Panc1 (cell line): Measurements from ENCODE around the gene ALKBH6. TPM values are rescaled to one million over a fixed set of nuclear protein-coding genes. Genes with fewer than 3 reads are reported as not detected.
"Not testable (repeated sequence)": the region's sequence is repeated elsewhere in the genome, so short reads cannot be mapped to it uniquely, and the experiment has no call there.

Experiments
- ATAC-seq: fragments of 200-7000 bp; cut with Tn5 transposase; 2 replicates; pipeline ENCODE4 v1.9.1; 2020; ENCODE audit warnings: mild to moderate bottlenecking, moderate library complexity
- BruUV-seq: library from RNA; stranded (reverse); fragments of 400-500 nt; replicated peaks from 2 replicates; lab custom pipeline; 2021; lab: Mats Ljungman, UMichigan
- CTCF ChIA-PET: fragments of 300-600 bp; sonication (Branson Sonifier 250); formaldehyde crosslinking; loops from one replicate; lab custom pipeline; 2022; ENCODE audit warnings: antibody characterized with exemption; lab: Charles Lee
- POLR2A ChIA-PET: fragments of 300-600 bp; sonication (Branson Sonifier 250); formaldehyde crosslinking; loops from one replicate; lab custom pipeline; 2022; ENCODE audit warnings: antibody characterized with exemption; lab: Charles Lee
- DNase-seq: peaks from one replicate; pipeline ENCODE4 v3.0.0-alpha.2; 2010; ENCODE audit warnings: low read depth, low spot score
- H3K27ac ChIP-seq: 2 replicates; pipeline ENCODE4 v1.5.1; 2011; ENCODE audit warnings: mild to moderate bottlenecking, low read length, inconsistent platforms
- H3K27me3 ChIP-seq: fragments of 200-500 bp; sonication (Bioruptor generic); 2 replicates; pipeline ENCODE4 v1.6.0; 2014; ENCODE audit warnings: low read length, inconsistent platforms; ENCODE audit not compliant: control insufficient read depth, insufficient read depth
- H3K36me3 ChIP-seq: fragments of 200-500 bp; sonication (Bioruptor generic); 2 replicates; pipeline ENCODE4 v1.5.1; 2014; ENCODE audit warnings: inconsistent platforms, mild to moderate bottlenecking, low read length, moderate library complexity; ENCODE audit not compliant: control insufficient read depth, insufficient read depth
- H3K4me1 ChIP-seq: 2 replicates; pipeline ENCODE4 v1.5.1; 2011; ENCODE audit warnings: inconsistent platforms, mild to moderate bottlenecking, low read length, moderate library complexity; ENCODE audit not compliant: control insufficient read depth, insufficient read depth
- H3K4me3 ChIP-seq, 2 experiments: 2 replicates each; pipeline ENCODE4 v1.5.1; 2011 to 2012; ENCODE audit warnings: low read depth in 2 of 2, low read length in 2 of 2, mild to moderate bottlenecking in 2 of 2, inconsistent platforms in 1 of 2, moderate library complexity in 1 of 2
- H3K9me3 ChIP-seq: fragments of 200-500 bp; sonication (Bioruptor generic); 2 replicates; pipeline ENCODE4 v1.5.1; 2014; ENCODE audit warnings: low read depth, mild to moderate bottlenecking, inconsistent platforms, low read length, moderate library complexity; ENCODE audit not compliant: control insufficient read depth, insufficient read depth
- CTCF ChIP-seq: fragments of 450-650 bp; IDR thresholded peaks from 2 replicates; pipeline ENCODE4 v1.5.1; 2017; ENCODE audit warnings: mild to moderate bottlenecking
- POLR2AphosphoS5 ChIP-seq: IDR thresholded peaks from 2 replicates; pipeline ENCODE4 v1.6.1; 2012; ENCODE audit warnings: mild to moderate bottlenecking, low read depth, low read length, moderate library complexity
- SIN3A ChIP-seq: IDR thresholded peaks from 2 replicates; pipeline ENCODE4 v1.6.1; 2012; ENCODE audit warnings: low read depth, mild to moderate bottlenecking, low read length, moderate library complexity, borderline replicate concordance; ENCODE audit not compliant: insufficient read depth
- TCF7L2 ChIP-seq: IDR thresholded peaks from 2 replicates; pipeline ENCODE4 v1.6.1; 2011; ENCODE audit warnings: mild to moderate bottlenecking, low read depth, low read length, inconsistent platforms
- in situ Hi-C: cut with HindIII; loops from 2 replicates; pipeline ENCODE4 v1.10.0; 2016; ENCODE audit warnings: low sequenced_read_pairs, low pct_unique_long_range_greater_than_20kb
- intact Hi-C: fragments of 100-400 bp; cut with micrococcal nuclease; formaldehyde crosslinking; loops from one replicate; pipeline ENCODE4 v1.10.0; 2022; ENCODE audit not compliant: unreplicated experiment
- total RNA-seq: library from RNA; stranded (reverse); gene quantifications from one replicate; pipeline ENCODE4 v1.2.1, GENCODE V29; 2021; ENCODE audit not compliant: unreplicated experiment
- TF ChIP-seq, protein P1 (sequence below), 2 experiments: IDR thresholded peaks; 2 replicates each; pipeline ENCODE4 v1.6.1; 2011 to 2012; ENCODE audit warnings: low read depth in 2 of 2, control low read depth in 1 of 2, low read length in 1 of 2, mild to moderate bottlenecking in 1 of 2, moderate library complexity in 1 of 2; ENCODE audit not compliant: insufficient read depth in 1 of 2

Gene ALKBH6
- total RNA-seq, 1 experiment from 2014 or later: 44.8 TPM

DNA sequence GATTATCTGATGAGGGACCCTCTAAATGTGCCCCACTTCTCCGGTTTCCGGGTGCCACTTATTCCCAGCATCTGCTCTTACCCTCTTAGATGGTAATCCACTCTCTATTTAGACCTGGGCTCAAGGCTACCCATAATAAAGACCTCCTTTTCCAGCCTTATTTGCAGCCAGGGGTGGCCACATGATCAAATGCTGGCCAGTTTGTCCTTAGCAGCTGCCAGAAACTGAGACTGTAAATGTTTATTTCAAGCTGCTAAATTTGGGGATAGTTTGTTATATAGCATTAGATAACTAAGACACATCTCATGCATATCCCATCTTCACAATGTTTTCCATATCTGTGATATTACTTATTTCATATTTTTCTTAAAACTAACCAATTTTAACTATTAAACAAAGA, 29.9 kb upstream of the ALKBH6 start:
- H3K4me3 ChIP-seq: no peak overlapping the region
- no peaks in the 10 kb centered on the region for H3K4me1 ChIP-seq
- intact Hi-C loops: no loop called here
- ATAC-seq (no peak), DNase-seq (no peak)
- no peak overlapping the region for H3K27ac ChIP-seq
- ChIA-PET POLR2A (no interaction called here), CTCF (no interaction called here)
- in situ Hi-C loops: no loop called here
- TF ChIP-seq POLR2AphosphoS5 (no peak), SIN3A (no peak), CTCF (no peak), TCF7L2 (no peak)
- TF ChIP-seq, protein P1, sequence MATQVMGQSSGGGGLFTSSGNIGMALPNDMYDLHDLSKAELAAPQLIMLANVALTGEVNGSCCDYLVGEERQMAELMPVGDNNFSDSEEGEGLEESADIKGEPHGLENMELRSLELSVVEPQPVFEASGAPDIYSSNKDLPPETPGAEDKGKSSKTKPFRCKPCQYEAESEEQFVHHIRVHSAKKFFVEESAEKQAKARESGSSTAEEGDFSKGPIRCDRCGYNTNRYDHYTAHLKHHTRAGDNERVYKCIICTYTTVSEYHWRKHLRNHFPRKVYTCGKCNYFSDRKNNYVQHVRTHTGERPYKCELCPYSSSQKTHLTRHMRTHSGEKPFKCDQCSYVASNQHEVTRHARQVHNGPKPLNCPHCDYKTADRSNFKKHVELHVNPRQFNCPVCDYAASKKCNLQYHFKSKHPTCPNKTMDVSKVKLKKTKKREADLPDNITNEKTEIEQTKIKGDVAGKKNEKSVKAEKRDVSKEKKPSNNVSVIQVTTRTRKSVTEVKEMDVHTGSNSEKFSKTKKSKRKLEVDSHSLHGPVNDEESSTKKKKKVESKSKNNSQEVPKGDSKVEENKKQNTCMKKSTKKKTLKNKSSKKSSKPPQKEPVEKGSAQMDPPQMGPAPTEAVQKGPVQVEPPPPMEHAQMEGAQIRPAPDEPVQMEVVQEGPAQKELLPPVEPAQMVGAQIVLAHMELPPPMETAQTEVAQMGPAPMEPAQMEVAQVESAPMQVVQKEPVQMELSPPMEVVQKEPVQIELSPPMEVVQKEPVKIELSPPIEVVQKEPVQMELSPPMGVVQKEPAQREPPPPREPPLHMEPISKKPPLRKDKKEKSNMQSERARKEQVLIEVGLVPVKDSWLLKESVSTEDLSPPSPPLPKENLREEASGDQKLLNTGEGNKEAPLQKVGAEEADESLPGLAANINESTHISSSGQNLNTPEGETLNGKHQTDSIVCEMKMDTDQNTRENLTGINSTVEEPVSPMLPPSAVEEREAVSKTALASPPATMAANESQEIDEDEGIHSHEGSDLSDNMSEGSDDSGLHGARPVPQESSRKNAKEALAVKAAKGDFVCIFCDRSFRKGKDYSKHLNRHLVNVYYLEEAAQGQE (IDR thresholded peaks at IDR 0.05; ENCODE audit: insufficient read depth in 1 of 2, low read depth in 2 of 2, low read length in 1 of 2): no peak
- no peaks in the 10 kb centered on the region for H3K9me3 ChIP-seq
- BruUV-seq: no TSS peak
- no peaks in the 10 kb centered on the region for H3K36me3 ChIP-seq
- H3K27me3 ChIP-seq: no peaks in the 10 kb centered on the region

DNA sequence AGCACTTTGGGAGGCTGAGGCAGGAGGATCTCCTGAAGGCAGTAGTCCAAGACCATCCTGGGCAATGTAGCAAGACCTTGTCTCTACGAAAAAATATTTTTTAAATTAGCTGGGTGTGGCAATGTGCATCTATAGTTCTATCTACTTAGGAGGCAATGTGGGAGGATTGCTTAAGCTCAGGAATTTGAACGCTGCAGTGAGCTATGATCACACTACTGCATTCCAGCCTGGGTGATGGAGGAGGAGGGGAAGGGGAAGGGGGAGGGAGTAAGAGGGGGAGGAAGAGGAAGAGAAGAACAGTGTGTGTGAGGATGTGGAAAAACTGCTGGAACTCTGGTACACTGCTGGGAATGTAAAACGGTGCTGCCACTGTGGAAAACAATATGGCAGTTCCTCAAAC, 27.8 kb upstream of the ALKBH6 start:
- intact Hi-C loops: no loop called here
- ChIA-PET POLR2A (no interaction called here), CTCF (interaction anchor here (0.5 to 0.6 kb wide), 3 partner anchors 14 to 506 kb away, joined by 3 to 7 read pairs (median 7); no protein-coding TSS in a partner anchor)
- BruUV-seq: no TSS peak
- ATAC-seq (0 out of 2 replicates have a peak, but pooled peaks have one; percentile 37), DNase-seq (no peak)
- in situ Hi-C loops: no loop called here
- Histone ChIP-seq H3K4me3 (no peak overlapping the region), H3K36me3 (no peaks in the 10 kb centered on the region), H3K4me1 (no peaks in the 10 kb centered on the region), H3K9me3 (no peaks in the 10 kb centered on the region), H3K27ac (no peak overlapping the region), H3K27me3 (no peaks in the 10 kb centered on the region)
- TF ChIP-seq POLR2AphosphoS5: no peak
- no peak for TF ChIP-seq TCF7L2
- TF ChIP-seq CTCF: no peak
- TF ChIP-seq, protein P1 (IDR thresholded peaks at IDR 0.05; ENCODE audit: insufficient read depth in 1 of 2, low read depth in 2 of 2, low read length in 1 of 2): no peak
- TF ChIP-seq SIN3A: no peak

GRCh38 chr19:36041092-36041491, 27.1 kb upstream of the ALKBH6 start:
- in situ Hi-C loops, H3K36me3 ChIP-seq, H3K9me3 ChIP-seq, intact Hi-C loops, H3K27ac ChIP-seq, ATAC-seq, POLR2A ChIA-PET, H3K4me3 ChIP-seq, BruUV-seq, H3K4me1 ChIP-seq, DNase-seq, H3K27me3 ChIP-seq: not testable (repeated sequence)
- CTCF ChIA-PET: interaction anchor here (0.6 kb wide), 2 partner anchors 13 to 14 kb away, joined by 5 to 7 read pairs; no protein-coding TSS in a partner anchor
